ENCODE measurements around the gene LY9. TPM values are rescaled to one million over a fixed set of nuclear protein-coding genes. Genes with fewer than 3 reads are reported as not detected.

Gene LY9
- total RNA-seq, 1 donor from 2014 or later = not detected

GRCh38 chr1:160789051-160789701, 6.8 kb upstream of the LY9 start:
- no peak overlapping the region for H3K4me3 Mint-ChIP-seq (ENCODE audit: unreplicated experiment)
- H3K36me3 Mint-ChIP-seq (ENCODE audit: unreplicated experiment) = no peaks in the 10 kb centered on the region
- no peak for TF ChIP-seq CTCF (IDR thresholded peaks at IDR 0.05)
- no peaks in the 10 kb centered on the region for H3K27me3 Mint-ChIP-seq (ENCODE audit: unreplicated experiment)
- no peaks in the 10 kb centered on the region for H3K9me3 Mint-ChIP-seq (ENCODE audit: unreplicated experiment)
- no peak overlapping the region for H3K27ac Mint-ChIP-seq (ENCODE audit: unreplicated experiment)
- DNase-seq (ENCODE audit: extremely low spot score, unreplicated experiment) = no peak
- no peaks in the 10 kb centered on the region for H3K4me1 Mint-ChIP-seq (ENCODE audit: unreplicated experiment)

- DNase-seq (ENCODE audit: extremely low spot score, unreplicated experiment) = no peak
- H3K9me3 Mint-ChIP-seq (ENCODE audit: unreplicated experiment) = no peaks in the 10 kb centered on the region
- H3K27ac Mint-ChIP-seq (ENCODE audit: unreplicated experiment) = no peak overlapping the region
- no peaks in the 10 kb centered on the region for H3K36me3 Mint-ChIP-seq (ENCODE audit: unreplicated experiment)
- no peak overlapping the region for H3K4me3 Mint-ChIP-seq (ENCODE audit: unreplicated experiment)
- no peaks in the 10 kb centered on the region for H3K4me1 Mint-ChIP-seq (ENCODE audit: unreplicated experiment)
- no peaks in the 10 kb centered on the region for H3K27me3 Mint-ChIP-seq (ENCODE audit: unreplicated experiment)
- no peak for TF ChIP-seq CTCF (IDR thresholded peaks at IDR 0.05)
These were observed 6.0 kb upstream of the LY9 start for GRCh38 chr1:160789702-160790611.

DNA sequence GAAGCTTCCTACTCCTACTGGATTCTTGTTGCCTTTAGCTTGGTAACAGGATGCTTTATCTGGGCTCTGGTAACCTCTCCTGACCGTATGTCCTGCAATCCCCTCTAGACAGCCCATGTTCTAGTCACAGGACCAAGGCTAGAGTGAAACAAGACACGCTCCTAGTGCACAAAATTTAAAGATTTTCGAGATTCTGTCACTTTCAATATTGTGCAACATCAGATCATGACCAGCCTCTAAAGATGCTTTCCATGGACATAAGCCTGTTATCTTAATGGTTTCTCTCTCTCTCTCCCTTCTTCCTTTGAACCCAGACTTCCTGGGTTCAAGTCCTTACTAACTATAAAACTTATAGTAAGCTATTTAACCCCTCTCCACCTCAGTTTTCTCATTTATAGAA, 1.6 kb upstream of the LY9 start:
- DNase-seq (ENCODE audit: extremely low spot score, unreplicated experiment) = no peak
- Mint-ChIP-seq H3K9me3 (ENCODE audit: unreplicated experiment) (no peaks in the 10 kb centered on the region), H3K36me3 (ENCODE audit: unreplicated experiment) (no peaks in the 10 kb centered on the region), H3K27me3 (ENCODE audit: unreplicated experiment) (no peaks in the 10 kb centered on the region), H3K27ac (ENCODE audit: unreplicated experiment) (no peak overlapping the region), H3K4me3 (ENCODE audit: unreplicated experiment) (no peak overlapping the region), H3K4me1 (ENCODE audit: unreplicated experiment) (no peaks in the 10 kb centered on the region)
- no peak for TF ChIP-seq CTCF (IDR thresholded peaks at IDR 0.05)

DNA sequence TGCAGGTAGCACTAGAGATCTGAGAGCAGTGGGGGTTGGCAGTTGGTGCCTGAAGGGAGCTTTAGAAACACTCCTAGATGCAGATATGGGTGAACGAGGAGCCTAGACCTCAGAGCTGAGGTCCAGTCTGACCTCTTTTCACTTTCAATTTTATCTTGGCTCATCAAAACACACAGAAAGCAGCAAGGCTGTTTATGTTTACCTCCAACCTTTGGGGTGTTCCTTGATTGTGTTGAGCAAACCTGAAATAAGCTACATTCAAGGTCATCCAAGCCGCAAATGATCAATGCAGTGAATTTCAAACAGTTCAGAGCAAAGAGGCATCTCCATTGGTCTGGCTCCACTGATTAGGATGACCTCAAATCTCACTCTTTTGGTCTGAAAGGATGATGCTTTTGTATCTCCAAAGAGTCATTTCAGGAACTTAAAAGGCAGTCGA, 1.3 kb downstream of the LY9 start:
- no peak overlapping the region for H3K27ac Mint-ChIP-seq (ENCODE audit: unreplicated experiment)
- H3K4me1 Mint-ChIP-seq (ENCODE audit: unreplicated experiment) = no peaks in the 10 kb centered on the region
- no peaks in the 10 kb centered on the region for H3K36me3 Mint-ChIP-seq (ENCODE audit: unreplicated experiment)

More for the DNA sequence above, 1.3 kb downstream of the LY9 start:
- no peak overlapping the region for H3K4me3 Mint-ChIP-seq (ENCODE audit: unreplicated experiment)
- H3K9me3 Mint-ChIP-seq (ENCODE audit: unreplicated experiment) = no peaks in the 10 kb centered on the region
- no peak for TF ChIP-seq CTCF (IDR thresholded peaks at IDR 0.05)
- DNase-seq (ENCODE audit: extremely low spot score, unreplicated experiment) = no peak
- no peaks in the 10 kb centered on the region for H3K27me3 Mint-ChIP-seq (ENCODE audit: unreplicated experiment)
